HG02840 (cell line): ENCODE results near the gene PPP2R2C.

ENCODE experiments used
- ATAC-seq: cut with Tn5 transposase; IDR thresholded peaks from one replicate; pipeline ENCODE4 v1.9.1; 2021; ENCODE audit warnings: mild to moderate bottlenecking, moderate library complexity, moderate number of reproducible peaks; ENCODE audit not compliant: unreplicated experiment, low FRiP score

The PPP2R2C gene

GRCh38 chr4:6294705-6295421 lies 177.6 kb downstream of the PPP2R2C start:
- ATAC-seq: no peak

GRCh38 chr4:6293661-6294060 lies 178.8 kb downstream of the PPP2R2C start:
- no peak for ATAC-seq

GRCh38 chr4:6293097-6293445 lies 179.3 kb downstream of the PPP2R2C start:
- no peak for ATAC-seq

- no peak for ATAC-seq
Measured at GRCh38 chr4:6292376-6293096, 179.9 kb downstream of the PPP2R2C start.

GRCh38 chr4:6291784-6292297 lies 180.6 kb downstream of the PPP2R2C start:
- no peak for ATAC-seq

- no peak for ATAC-seq
Measured at GRCh38 chr4:6290769-6291547, 181.5 kb downstream of the PPP2R2C start.

- no peak for ATAC-seq
Measured at GRCh38 chr4:6290256-6290655, 182.2 kb downstream of the PPP2R2C start.

GRCh38 chr4:6288871-6289270 lies 183.5 kb downstream of the PPP2R2C start:
- no peak for ATAC-seq

- ATAC-seq: no peak
Measured at GRCh38 chr4:6288342-6288741, 184.1 kb downstream of the PPP2R2C start.

GRCh38 chr4:6287017-6287788 lies 185.2 kb downstream of the PPP2R2C start:
- ATAC-seq: no peak

- ATAC-seq: no peak
Measured at GRCh38 chr4:6283282-6283681, 189.1 kb downstream of the PPP2R2C start.

GRCh38 chr4:6282314-6282771 lies 190.1 kb downstream of the PPP2R2C start:
- ATAC-seq: no peak

- no peak for ATAC-seq
Measured at GRCh38 chr4:6281436-6282313, 190.7 kb downstream of the PPP2R2C start.

GRCh38 chr4:6280365-6280996 lies 191.9 kb downstream of the PPP2R2C start:
- no peak for ATAC-seq

- ATAC-seq: no peak
Measured at GRCh38 chr4:6279582-6280289, 192.7 kb downstream of the PPP2R2C start.

GRCh38 chr4:6278801-6279197 lies 193.6 kb downstream of the PPP2R2C start:
- peak; percentile 81 for ATAC-seq

GRCh38 chr4:6277935-6278800 lies 194.2 kb downstream of the PPP2R2C start:
- ATAC-seq: no peak
